T-helper 9 cell (primary cell): ENCODE measurements around the gene ATP6V1G2.
A peak's percentile ranks its signal among the peaks of the same experiment; 100 is the strongest.
"Not testable (repeated sequence)": the region's sequence is repeated elsewhere in the genome, so short reads cannot be mapped to it uniquely, and the experiment has no call there.

Source experiments
- DNase-seq: peaks from one replicate; pipeline ENCODE4 v3.0.0-alpha.2; 2020

Gene ATP6V1G2

GRCh38 chr6:31528821-31529328 is 17.5 kb downstream of the ATP6V1G2 start, which contains the start of gene MCCD1:
Gene MCCD1 (plus strand): TSS chr6:31528962. CDS start chr6:31529015, 53 bp downstream.
- DNase-seq, result no peak

GRCh38 chr6:31528307-31528777 is 18.1 kb downstream of the ATP6V1G2 start:
- no peak for DNase-seq

- DNase-seq, result no peak
Measured at GRCh38 chr6:31525932-31526591, 20.3 kb downstream of the ATP6V1G2 start.

GRCh38 chr6:31525553-31525931 is 20.9 kb downstream of the ATP6V1G2 start:
- DNase-seq, result no peak

GRCh38 chr6:31521835-31522234 is 24.6 kb downstream of the ATP6V1G2 start:
- no peak for DNase-seq

GRCh38 chr6:31513456-31514165 is 32.8 kb downstream of the ATP6V1G2 start:
- no peak for DNase-seq

GRCh38 chr6:31510007-31510406 is 36.4 kb downstream of the ATP6V1G2 start:
- no peak for DNase-seq

GRCh38 chr6:31509036-31509435 is 37.4 kb downstream of the ATP6V1G2 start:
- DNase-seq, result not testable (repeated sequence)

GRCh38 chr6:31502586-31502985 is 43.8 kb downstream of the ATP6V1G2 start:
- DNase-seq, result no peak

GRCh38 chr6:31499648-31500047 is 46.8 kb downstream of the ATP6V1G2 start:
- DNase-seq, result not testable (repeated sequence)

GRCh38 chr6:31498748-31499147 is 47.7 kb downstream of the ATP6V1G2 start:
- no peak for DNase-seq

GRCh38 chr6:31497531-31498476 is 48.6 kb downstream of the ATP6V1G2 start, which contains the start of gene MICB:
Gene MICB (plus strand): TSS chr6:31498145. CDS start chr6:31498194, 49 bp downstream.
- DNase-seq, result peak; percentile 83

- DNase-seq, result not testable (repeated sequence)
Measured at GRCh38 chr6:31496826-31497225, 49.6 kb downstream of the ATP6V1G2 start.

- no peak for DNase-seq
Measured at GRCh38 chr6:31495580-31495979, 50.8 kb downstream of the ATP6V1G2 start.
